GM23338 (cell line): ENCODE results near the gene CD99L2. TPM values are rescaled to one million over a fixed set of nuclear protein-coding genes. Genes with fewer than 3 reads are reported as not detected.

Experiments used
- ATAC-seq: fragments of 200-7000 bp; cut with Tn5 transposase; 3 replicates; pipeline ENCODE4 v1.9.1; 2020
- DNase-seq: peaks from one replicate; pipeline ENCODE4 v3.0.0-alpha.2; 2015; ENCODE audit warnings: low spot score
- H2AFZ ChIP-seq: fragments of 200-600 bp; sonication (generic); 2 replicates; pipeline ENCODE4 v1.8.0; 2016; ENCODE audit warnings: antibody characterized with exemption, mild to moderate bottlenecking, moderate library complexity
- H3F3A ChIP-seq: fragments of 200-600 bp; sonication (generic); replicated peaks from 2 replicates; pipeline ENCODE4 v1.8.0; 2017; ENCODE audit warnings: antibody characterized with exemption, mixed run types, low read depth
- H3K27ac ChIP-seq: fragments of 200-600 bp; sonication (generic); 2 replicates; pipeline ENCODE4 v1.6.1; 2016; ENCODE audit warnings: low read depth
- H3K27me3 ChIP-seq: fragments of 200-600 bp; sonication (generic); 2 replicates; pipeline ENCODE4 v1.8.0; 2016; ENCODE audit warnings: mild to moderate bottlenecking, mixed run types, moderate library complexity; ENCODE audit not compliant: insufficient read depth
- H3K36me3 ChIP-seq: fragments of 200-600 bp; sonication (generic); 2 replicates; pipeline ENCODE4 v1.8.0; 2016; ENCODE audit warnings: mild to moderate bottlenecking; ENCODE audit not compliant: insufficient read depth
- H3K4me1 ChIP-seq: fragments of 200-600 bp; sonication (generic); 2 replicates; pipeline ENCODE4 v1.8.0; 2016; ENCODE audit warnings: mild to moderate bottlenecking, moderate library complexity; ENCODE audit not compliant: insufficient read depth
- H3K4me2 ChIP-seq: fragments of 200-600 bp; sonication (generic); 2 replicates; pipeline ENCODE4 v1.7.1; 2017; ENCODE audit warnings: mixed run types
- H3K4me3 ChIP-seq: fragments of 200-600 bp; sonication (generic); 2 replicates; pipeline ENCODE4 v1.6.1; 2016; ENCODE audit warnings: mixed run types
- H3K79me2 ChIP-seq: fragments of 200-600 bp; sonication (generic); replicated peaks from 2 replicates; pipeline ENCODE4 v1.8.0; 2017; ENCODE audit warnings: mild to moderate bottlenecking; ENCODE audit not compliant: insufficient read depth
- H3K9me2 ChIP-seq: fragments of 200-600 bp; sonication (generic); 2 replicates; pipeline ENCODE4 v1.8.0; 2017; ENCODE audit not compliant: insufficient read depth
- H4K20me1 ChIP-seq: fragments of 200-600 bp; sonication (generic); replicated peaks from 2 replicates; pipeline ENCODE4 v1.8.0; 2017; ENCODE audit warnings: mild to moderate bottlenecking; ENCODE audit not compliant: insufficient read depth
- H3K27ac Mint-ChIP-seq: 2 replicates; pipeline ENCODE4 v1.8.0; 2020; ENCODE audit warnings: inconsistent platforms, mild to moderate bottlenecking, moderate library complexity, mixed read lengths
- H3K27me3 Mint-ChIP-seq: 3 replicates; pipeline ENCODE4 v1.8.0; 2022; ENCODE audit warnings: low read depth, mild to moderate bottlenecking, moderate library complexity, mixed read lengths, inconsistent platforms; ENCODE audit not compliant: insufficient read depth, poor library complexity
- H3K36me3 Mint-ChIP-seq: 3 replicates; pipeline ENCODE4 v1.8.0; 2021; ENCODE audit warnings: low read depth, mild to moderate bottlenecking, inconsistent platforms, moderate library complexity, mixed read lengths
- H3K4me1 Mint-ChIP-seq: 3 replicates; pipeline ENCODE4 v1.8.0; 2020; ENCODE audit warnings: mild to moderate bottlenecking, inconsistent platforms, mixed read lengths
- H3K4me3 Mint-ChIP-seq: 3 replicates; pipeline ENCODE4 v1.8.0; 2021; ENCODE audit warnings: moderate library complexity, mild to moderate bottlenecking, inconsistent platforms, mixed read lengths
- H3K9me3 Mint-ChIP-seq: 3 replicates; pipeline ENCODE4 v1.8.0; 2020; ENCODE audit warnings: moderate library complexity, mild to moderate bottlenecking, inconsistent platforms, mixed read lengths
- CREB1 ChIP-seq: fragments of 250-450 bp; sonication (Bioruptor Pico); IDR thresholded peaks from 2 replicates; pipeline ENCODE4 v1.5.0; 2020; ENCODE audit warnings: low read depth, mild to moderate bottlenecking, moderate library complexity
- EZH2phosphoT487 ChIP-seq: fragments of 200-600 bp; sonication (generic); IDR thresholded peaks from one replicate; pipeline ENCODE4 v1.8.1; 2018; ENCODE audit warnings: antibody characterized with exemption; ENCODE audit not compliant: unreplicated experiment
- JUNB ChIP-seq: IDR thresholded peaks from one replicate; pipeline ENCODE4 v1.6.1; 2016; ENCODE audit warnings: antibody characterized with exemption; ENCODE audit not compliant: unreplicated experiment
- STAT1 ChIP-seq: IDR thresholded peaks from one replicate; pipeline ENCODE4 v1.6.1; 2016; ENCODE audit warnings: antibody characterized with exemption; ENCODE audit not compliant: unreplicated experiment
- ZNF331 ChIP-seq: fragments of 250-450 bp; sonication (Bioruptor Pico); IDR thresholded peaks from 2 replicates; pipeline ENCODE4 v1.5.0; 2020; ENCODE audit warnings: low read depth, mild to moderate bottlenecking, moderate library complexity
- polyA plus RNA-seq: library from polyadenylated mRNA; unstranded; fragments of >200 nt; fragmentation: Nextera tagmentation; extraction: Ambion mirVana; gene quantifications from 2 replicates; pipeline ENCODE4 v1.2.1, GENCODE V29; 2016
- total RNA-seq: library from RNA; depleted of rRNA; stranded (reverse); fragments of >200 nt; shearing (Covaris generic); gene quantifications from 2 replicates; pipeline ENCODE4 v1.2.3, GENCODE V29; 2014
- TF ChIP-seq, protein P1 (sequence below): fragments of 250-450 bp; sonication (Bioruptor Pico); IDR thresholded peaks from 2 replicates; pipeline ENCODE4 v1.5.0; 2020; ENCODE audit warnings: mild to moderate bottlenecking, moderate library complexity
- TF ChIP-seq, protein P2 (sequence below): IDR thresholded peaks from 2 replicates; pipeline ENCODE4 v1.6.1; 2016; ENCODE audit warnings: antibody characterized with exemption

The CD99L2 gene
- total and polyA plus RNA-seq, 2 experiments from 2014 or later = 2.6 to 6.4 TPM

DNA sequence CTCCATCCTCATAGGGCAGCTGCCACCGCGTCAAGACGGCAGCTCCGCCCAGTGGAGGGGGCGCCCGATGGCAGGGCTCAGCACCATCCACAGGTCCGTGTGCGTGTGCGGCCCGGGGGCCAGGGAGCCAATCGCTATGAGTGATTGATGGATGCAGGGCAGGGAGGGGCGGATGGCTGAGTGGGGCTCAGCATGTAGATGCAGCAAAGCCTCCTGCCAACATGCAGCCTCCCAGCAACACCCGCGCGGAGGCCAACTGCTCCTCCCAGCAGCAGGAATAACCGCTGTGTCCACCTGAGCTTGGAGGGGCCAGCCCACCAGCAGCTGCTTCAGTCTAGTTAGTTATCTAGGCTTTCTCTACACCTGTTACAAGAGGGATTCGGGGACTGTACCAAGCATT lies 127.8 kb downstream of the CD99L2 start:
- no peaks in the 10 kb centered on the region for H3K9me2 ChIP-seq
- H3K27me3 Mint-ChIP-seq = peaks cover 4% of the 10 kb centered on the region
- no peaks in the 10 kb centered on the region; the same call in 2 of the 3 replicates for H3K9me3 Mint-ChIP-seq
- DNase-seq (no peak), ATAC-seq (no peak)
- no peaks in the 10 kb centered on the region for H3K27me3 ChIP-seq
- peaks cover 11% of the 10 kb centered on the region; the same call in 2 of the 3 replicates for H3K4me1 Mint-ChIP-seq
- no peaks in the 10 kb centered on the region for H4K20me1 ChIP-seq
- no peaks in the 10 kb centered on the region for H3K36me3 ChIP-seq
- H3K79me2 ChIP-seq = no peaks in the 10 kb centered on the region
- H3K4me1 ChIP-seq = no peaks in the 10 kb centered on the region; the same call in 1 of the 2 replicates
- TF ChIP-seq JUNB = no peak
- TF ChIP-seq, protein P1, sequence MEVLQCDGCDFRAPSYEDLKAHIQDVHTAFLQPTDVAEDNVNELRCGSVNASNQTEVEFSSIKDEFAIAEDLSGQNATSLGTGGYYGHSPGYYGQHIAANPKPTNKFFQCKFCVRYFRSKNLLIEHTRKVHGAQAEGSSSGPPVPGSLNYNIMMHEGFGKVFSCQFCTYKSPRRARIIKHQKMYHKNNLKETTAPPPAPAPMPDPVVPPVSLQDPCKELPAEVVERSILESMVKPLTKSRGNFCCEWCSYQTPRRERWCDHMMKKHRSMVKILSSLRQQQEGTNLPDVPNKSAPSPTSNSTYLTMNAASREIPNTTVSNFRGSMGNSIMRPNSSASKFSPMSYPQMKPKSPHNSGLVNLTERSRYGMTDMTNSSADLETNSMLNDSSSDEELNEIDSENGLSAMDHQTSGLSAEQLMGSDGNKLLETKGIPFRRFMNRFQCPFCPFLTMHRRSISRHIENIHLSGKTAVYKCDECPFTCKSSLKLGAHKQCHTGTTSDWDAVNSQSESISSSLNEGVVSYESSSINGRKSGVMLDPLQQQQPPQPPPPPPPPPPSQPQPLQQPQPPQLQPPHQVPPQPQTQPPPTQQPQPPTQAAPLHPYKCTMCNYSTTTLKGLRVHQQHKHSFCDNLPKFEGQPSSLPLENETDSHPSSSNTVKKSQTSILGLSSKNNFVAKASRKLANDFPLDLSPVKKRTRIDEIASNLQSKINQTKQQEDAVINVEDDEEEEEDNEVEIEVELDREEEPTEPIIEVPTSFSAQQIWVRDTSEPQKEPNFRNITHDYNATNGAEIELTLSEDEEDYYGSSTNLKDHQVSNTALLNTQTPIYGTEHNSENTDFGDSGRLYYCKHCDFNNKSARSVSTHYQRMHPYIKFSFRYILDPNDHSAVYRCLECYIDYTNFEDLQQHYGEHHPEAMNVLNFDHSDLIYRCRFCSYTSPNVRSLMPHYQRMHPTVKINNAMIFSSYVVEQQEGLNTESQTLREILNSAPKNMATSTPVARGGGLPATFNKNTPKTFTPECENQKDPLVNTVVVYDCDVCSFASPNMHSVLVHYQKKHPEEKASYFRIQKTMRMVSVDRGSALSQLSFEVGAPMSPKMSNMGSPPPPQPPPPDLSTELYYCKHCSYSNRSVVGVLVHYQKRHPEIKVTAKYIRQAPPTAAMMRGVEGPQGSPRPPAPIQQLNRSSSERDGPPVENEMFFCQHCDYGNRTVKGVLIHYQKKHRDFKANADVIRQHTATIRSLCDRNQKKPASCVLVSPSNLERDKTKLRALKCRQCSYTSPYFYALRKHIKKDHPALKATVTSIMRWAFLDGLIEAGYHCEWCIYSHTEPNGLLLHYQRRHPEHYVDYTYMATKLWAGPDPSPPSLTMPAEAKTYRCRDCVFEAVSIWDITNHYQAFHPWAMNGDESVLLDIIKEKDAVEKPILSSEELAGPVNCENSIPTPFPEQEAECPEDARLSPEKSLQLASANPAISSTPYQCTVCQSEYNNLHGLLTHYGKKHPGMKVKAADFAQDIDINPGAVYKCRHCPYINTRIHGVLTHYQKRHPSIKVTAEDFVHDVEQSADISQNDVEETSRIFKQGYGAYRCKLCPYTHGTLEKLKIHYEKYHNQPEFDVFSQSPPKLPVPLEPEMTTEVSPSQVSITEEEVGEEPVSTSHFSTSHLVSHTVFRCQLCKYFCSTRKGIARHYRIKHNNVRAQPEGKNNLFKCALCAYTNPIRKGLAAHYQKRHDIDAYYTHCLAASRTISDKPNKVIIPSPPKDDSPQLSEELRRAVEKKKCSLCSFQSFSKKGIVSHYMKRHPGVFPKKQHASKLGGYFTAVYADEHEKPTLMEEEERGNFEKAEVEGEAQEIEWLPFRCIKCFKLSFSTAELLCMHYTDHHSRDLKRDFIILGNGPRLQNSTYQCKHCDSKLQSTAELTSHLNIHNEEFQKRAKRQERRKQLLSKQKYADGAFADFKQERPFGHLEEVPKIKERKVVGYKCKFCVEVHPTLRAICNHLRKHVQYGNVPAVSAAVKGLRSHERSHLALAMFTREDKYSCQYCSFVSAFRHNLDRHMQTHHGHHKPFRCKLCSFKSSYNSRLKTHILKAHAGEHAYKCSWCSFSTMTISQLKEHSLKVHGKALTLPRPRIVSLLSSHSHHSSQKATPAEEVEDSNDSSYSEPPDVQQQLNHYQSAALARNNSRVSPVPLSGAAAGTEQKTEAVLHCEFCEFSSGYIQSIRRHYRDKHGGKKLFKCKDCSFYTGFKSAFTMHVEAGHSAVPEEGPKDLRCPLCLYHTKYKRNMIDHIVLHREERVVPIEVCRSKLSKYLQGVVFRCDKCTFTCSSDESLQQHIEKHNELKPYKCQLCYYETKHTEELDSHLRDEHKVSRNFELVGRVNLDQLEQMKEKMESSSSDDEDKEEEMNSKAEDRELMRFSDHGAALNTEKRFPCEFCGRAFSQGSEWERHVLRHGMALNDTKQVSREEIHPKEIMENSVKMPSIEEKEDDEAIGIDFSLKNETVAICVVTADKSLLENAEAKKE (CRISPR knock-in tag) = no peak
- no peak for TF ChIP-seq ZNF331 (CRISPR knock-in tag)
- no peak for TF ChIP-seq EZH2phosphoT487
- TF ChIP-seq STAT1 = no peak
- TF ChIP-seq, protein P2, sequence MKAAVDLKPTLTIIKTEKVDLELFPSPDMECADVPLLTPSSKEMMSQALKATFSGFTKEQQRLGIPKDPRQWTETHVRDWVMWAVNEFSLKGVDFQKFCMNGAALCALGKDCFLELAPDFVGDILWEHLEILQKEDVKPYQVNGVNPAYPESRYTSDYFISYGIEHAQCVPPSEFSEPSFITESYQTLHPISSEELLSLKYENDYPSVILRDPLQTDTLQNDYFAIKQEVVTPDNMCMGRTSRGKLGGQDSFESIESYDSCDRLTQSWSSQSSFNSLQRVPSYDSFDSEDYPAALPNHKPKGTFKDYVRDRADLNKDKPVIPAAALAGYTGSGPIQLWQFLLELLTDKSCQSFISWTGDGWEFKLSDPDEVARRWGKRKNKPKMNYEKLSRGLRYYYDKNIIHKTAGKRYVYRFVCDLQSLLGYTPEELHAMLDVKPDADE = no peak
- TF ChIP-seq CREB1 (CRISPR knock-in tag) = no peak
- peaks cover 8% of the 10 kb centered on the region for H3K36me3 Mint-ChIP-seq
- no peak overlapping the region for H3K4me2 ChIP-seq
- H3K4me3 ChIP-seq = no peak overlapping the region
- H3F3A ChIP-seq = no peaks in the 10 kb centered on the region
- no peak overlapping the region for H3K27ac ChIP-seq
- no peak overlapping the region for H3K27ac Mint-ChIP-seq
- no peak overlapping the region for H2AFZ ChIP-seq
- H3K4me3 Mint-ChIP-seq = no peak overlapping the region
